Measurements from ENCODE around the gene MUCL1.

GRCh38 chr12:54879150-54879549, 24.8 kb downstream of the MUCL1 start:
- TF ChIP-seq, protein P1, sequence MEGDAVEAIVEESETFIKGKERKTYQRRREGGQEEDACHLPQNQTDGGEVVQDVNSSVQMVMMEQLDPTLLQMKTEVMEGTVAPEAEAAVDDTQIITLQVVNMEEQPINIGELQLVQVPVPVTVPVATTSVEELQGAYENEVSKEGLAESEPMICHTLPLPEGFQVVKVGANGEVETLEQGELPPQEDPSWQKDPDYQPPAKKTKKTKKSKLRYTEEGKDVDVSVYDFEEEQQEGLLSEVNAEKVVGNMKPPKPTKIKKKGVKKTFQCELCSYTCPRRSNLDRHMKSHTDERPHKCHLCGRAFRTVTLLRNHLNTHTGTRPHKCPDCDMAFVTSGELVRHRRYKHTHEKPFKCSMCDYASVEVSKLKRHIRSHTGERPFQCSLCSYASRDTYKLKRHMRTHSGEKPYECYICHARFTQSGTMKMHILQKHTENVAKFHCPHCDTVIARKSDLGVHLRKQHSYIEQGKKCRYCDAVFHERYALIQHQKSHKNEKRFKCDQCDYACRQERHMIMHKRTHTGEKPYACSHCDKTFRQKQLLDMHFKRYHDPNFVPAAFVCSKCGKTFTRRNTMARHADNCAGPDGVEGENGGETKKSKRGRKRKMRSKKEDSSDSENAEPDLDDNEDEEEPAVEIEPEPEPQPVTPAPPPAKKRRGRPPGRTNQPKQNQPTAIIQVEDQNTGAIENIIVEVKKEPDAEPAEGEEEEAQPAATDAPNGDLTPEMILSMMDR (IDR thresholded peaks at IDR 0.05), result no peak
- no peak for TF ChIP-seq POLR2A (IDR thresholded peaks at IDR 0.05)
